OCI-M2 (cell line): ENCODE measurements around the gene ERC1.

Experiments used
- DNase-seq: peaks from one replicate; lab custom pipeline; 2025; ENCODE audit not compliant: unreplicated experiment; lab: John Stamatoyannopoulos, UW

The ERC1 gene

GRCh38 chr12:1529862-1530591 is 539.0 kb downstream of the ERC1 start:
- no peak for DNase-seq

DNA sequence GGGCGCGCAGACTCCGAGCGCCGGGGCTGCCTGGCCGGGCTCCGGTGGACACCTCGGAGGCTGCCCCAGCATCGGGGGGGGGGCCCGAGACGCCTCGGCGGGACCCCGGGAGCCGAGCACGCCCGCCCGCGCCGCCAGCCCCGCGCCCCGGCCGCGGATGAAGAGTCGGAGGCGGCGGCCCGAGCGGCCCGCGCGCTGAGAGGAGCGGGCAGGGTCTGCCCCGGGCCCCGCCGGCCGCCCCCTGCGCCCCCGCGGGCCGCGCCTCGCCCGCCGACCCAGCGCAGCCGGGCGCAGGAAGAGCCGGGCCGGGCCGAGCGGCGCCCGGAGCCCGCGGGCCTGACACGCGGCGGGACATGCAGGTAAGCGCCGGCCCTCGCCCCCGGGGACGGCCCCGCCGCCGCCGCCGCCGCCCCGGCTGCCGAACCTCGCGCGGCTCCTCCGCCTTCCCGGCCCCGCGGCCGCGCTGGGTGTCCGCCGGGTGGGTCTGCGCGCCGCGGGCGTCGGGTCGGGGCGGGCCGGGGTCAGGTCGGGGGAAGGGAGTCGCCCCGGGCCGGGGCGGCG is 539.6 kb downstream of the ERC1 start:
- no peak for DNase-seq

GRCh38 chr12:1531153-1531653 is 540.2 kb downstream of the ERC1 start:
- DNase-seq, result no peak

DNA sequence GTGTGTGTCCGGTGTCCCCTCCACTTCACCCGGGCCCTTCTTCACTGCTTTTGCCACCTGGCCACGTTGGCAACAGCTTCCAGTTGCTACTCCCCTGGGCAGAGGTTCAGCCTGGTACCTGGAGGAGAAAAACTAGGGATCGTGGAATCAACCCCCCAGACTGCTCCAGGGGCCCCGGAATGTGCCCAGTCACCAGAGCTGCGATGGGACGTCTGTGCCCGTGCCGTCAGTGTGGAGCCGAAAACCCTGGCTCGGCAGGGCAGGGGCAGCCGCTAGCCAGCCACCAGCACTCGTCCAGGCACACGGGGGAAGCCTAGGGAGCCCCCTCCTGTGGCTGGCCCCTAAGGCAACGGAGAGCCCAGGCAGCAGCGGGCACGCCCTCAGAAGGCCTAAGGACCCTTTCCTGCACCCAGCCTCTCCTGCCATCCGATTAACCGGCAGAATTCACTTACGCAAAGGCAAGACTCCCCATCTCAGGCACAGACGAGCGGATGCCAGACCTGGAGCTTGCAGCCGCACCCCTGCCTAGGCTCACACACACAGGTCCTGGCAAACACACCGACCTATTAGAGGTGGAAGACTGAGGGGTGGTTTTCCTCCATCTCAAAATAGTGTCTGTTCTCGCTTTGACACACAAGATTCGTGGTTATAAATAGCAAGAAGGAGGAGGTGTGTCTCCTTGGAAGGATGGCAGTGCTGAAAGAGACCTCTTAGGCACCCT is 540.8 kb downstream of the ERC1 start:
- no peak for DNase-seq

DNA sequence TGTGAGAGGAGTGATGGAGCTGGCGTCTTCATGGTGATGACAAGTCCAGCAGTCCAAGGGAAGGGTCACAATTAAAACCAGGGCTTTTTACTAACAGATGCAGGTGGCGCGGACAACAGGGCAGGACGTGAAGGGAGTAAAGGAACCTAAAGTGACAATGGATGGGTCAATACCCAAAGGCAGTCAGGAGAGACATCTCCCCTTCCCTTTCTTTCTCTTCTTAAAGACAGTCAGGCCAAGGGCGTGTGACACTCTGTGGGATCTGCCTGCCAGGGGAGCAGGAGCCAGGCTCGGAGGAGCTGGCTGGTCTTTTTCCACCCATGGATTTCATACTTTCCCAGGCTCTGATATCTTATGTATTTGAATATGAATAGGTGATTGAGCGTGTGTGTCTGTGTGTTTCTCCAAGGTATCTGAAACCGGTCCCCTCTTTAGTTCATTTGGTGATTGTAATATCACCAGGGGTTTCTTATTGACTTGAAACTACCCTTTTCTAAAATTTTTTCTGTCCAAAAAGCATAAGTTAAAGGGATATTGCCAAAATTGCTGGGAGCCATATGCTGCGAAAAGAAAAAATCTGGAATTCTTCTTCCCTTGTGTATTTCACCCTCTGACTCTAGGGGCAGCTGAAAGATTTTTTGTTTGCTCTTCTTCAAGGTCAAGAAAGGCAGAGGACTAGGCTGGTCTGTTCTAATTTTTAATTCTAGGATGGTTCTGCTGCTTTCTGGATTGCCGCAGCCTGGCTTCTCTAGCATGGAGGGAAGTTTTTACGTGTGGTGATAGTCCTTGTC is 541.5 kb downstream of the ERC1 start:
- no peak for DNase-seq

DNA sequence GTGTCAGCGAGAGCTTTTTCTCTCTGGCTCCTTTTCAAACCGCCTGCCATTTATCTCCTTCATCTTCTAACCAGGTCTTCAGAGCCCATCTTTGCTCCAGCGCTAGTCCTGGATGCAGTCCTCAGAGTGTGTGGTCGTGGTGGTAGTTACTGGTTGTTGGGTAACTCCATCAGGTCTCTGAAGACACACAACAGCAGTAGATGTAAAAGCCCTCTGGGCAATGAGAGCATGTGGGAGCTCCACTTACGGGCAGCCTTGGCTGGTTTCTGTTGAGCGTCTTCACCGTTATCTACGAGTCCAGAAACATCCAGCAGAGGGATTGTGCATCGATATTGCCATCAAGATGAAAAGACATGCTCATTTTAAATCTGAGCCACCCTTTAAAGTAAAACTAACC is 542.2 kb downstream of the ERC1 start:
- no peak for DNase-seq

GRCh38 chr12:1533602-1534304 is 542.7 kb downstream of the ERC1 start:
- no peak for DNase-seq

DNA sequence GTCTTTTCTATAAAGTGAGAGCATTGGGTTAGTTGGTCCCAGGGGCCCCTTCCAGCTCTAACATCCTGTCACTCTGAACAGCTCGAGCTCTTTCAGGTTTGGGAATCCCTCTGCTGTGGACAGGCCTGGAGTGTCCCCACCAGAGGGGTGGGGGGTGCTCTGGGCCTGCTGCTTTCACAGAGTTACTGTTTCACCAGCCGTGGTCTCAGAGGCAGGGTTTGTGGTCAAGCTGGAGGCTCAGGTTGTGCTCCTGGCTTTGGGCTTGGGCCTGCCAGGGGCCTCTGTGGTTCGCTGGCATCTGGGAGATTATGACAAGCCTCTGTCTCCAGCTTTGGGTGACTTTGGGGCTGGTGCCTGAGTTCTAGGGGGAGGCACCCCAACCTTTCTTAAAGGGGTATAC is 543.7 kb downstream of the ERC1 start:
- DNase-seq, result no peak

- no peak for DNase-seq
Observed at GRCh38 chr12:1536817-1537216, 545.8 kb downstream of the ERC1 start.

DNA sequence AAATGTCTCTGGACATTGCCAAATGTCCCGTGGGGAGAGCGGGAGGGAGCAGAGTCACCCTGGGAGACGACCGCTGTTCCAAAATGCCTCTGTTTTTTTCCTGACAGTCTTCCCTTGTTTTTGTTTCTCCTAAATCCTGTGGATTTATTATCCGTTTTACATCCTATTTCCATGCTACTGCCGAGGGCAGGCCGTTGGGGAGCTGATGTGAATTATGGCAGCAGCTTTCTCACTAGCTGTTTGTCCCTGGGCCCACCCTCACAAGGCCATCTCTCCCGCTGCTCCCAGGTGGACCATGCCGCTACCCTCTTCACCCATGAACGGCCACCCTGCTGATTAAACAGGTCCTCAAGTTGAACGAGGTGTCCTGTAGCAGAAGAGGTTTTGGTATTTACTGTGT is 548.1 kb downstream of the ERC1 start:
- DNase-seq, result no peak

DNA sequence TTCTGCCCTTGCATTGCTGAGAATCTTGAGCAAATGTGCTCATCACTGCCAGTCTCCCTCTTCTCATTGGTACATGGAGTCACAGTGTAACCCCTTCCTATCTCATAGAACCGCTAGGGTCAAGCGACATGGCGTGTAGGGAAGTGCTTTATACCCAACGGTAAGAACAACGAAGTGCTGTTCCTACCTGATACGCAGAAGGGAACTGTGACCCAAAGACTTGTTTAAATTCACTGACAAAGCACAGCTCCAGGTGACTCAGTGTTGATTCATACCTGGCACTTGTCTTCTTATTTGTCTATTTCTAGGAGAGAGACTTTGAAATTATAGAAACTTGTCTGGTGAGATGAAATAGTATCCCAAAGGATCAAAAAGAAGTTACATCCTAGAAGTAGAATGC is 549.7 kb downstream of the ERC1 start:
- no peak for DNase-seq

GRCh38 chr12:1542599-1542998 is 551.6 kb downstream of the ERC1 start:
- no peak for DNase-seq

DNA sequence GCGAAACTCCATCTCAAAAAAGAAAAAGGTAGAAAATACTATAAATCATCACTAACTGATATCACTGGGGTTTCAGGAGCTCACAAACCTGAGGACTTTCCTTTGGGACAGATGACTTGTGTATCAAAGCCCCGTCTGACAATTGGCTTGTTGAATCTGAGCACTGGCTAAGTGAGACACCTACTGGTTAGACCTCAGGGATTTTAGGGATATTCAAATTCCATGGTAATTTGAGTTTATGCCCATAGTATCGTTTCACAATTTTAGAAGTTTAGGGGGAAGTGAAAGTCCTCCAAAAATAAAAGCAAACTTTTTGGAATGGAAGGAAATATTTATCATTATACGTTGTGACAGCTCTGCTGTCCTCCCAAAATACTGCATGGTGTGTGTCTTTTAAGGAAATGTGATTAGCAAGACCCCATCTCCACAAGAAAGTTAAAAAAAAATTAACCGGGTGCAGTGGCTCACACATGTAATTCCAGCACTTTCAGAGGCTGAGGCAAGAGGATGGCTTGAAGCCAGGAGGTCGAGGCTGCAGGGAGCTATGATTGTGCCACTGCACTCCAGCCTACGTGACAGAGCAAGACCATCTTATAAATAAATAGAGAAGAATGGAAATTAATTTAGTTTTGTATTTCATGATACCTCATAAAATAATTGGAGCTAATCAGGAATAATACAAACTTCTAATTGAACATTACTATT is 554.1 kb downstream of the ERC1 start:
- DNase-seq, result no peak
